Stomach smooth muscle (tissue), 2 donors: ENCODE results near the gene NRXN3.

ENCODE experiments used
- H3K27ac ChIP-seq: one replicate; pipeline ENCODE4 v1.7.0; 2013; ENCODE audit warnings: mild to moderate bottlenecking, low read length, inconsistent platforms
- H3K27me3 ChIP-seq, 2 donors: one replicate each; pipeline ENCODE4 v1.7.0; 2013; ENCODE audit warnings: low read length in 2 of 2; ENCODE audit not compliant: insufficient read depth in 2 of 2, control insufficient read depth in 1 of 2
- H3K36me3 ChIP-seq, 2 donors: one replicate each; pipeline ENCODE4 v1.7.0; 2013; ENCODE audit warnings: low read length in 2 of 2; ENCODE audit not compliant: control insufficient read depth in 2 of 2, insufficient read depth in 2 of 2
- H3K4me1 ChIP-seq: one replicate; pipeline ENCODE4 v1.7.0; 2013; ENCODE audit warnings: low read length; ENCODE audit not compliant: control insufficient read depth, insufficient read depth
- H3K4me3 ChIP-seq, 2 donors: one replicate each; pipeline ENCODE4 v1.7.0; 2013; ENCODE audit warnings: low read length in 2 of 2
- H3K9ac ChIP-seq, 2 donors: one replicate each; pipeline ENCODE4 v1.7.0; 2013; ENCODE audit warnings: low read length in 2 of 2, mild to moderate bottlenecking in 1 of 2
- H3K9me3 ChIP-seq, 2 donors: one replicate each; pipeline ENCODE4 v1.7.0; 2013; ENCODE audit warnings: low read length in 2 of 2; ENCODE audit not compliant: control insufficient read depth in 2 of 2
- donor health status: healthy.
- donor health status: Pancreatic carcinoma.

Gene NRXN3

DNA sequence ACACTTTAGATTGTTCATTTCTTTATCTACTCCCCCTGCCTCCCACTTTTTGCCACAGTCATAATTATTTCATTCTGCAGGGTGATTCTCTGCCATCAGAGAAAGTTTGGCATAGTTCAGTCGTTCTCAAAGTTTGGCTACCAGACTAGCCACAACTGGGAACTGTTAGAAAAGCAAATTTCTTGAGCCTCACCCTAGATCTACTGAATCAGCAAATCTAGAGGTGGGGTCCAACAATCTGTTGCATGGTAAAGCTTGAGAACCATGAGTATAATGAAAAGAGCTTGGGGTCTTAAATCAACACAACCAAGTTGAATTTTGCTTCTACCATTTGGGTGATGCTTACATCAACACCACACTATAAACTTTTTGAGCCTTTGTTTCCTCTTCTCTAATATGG lies 172.7 kb downstream of the NRXN3 start:
- Histone ChIP-seq H3K27me3 (peaks cover 0 to 4% of the 10 kb centered on the region in 2 donors), H3K4me3 (no peak overlapping the region), H3K9ac (no peak overlapping the region), H3K36me3 (no peaks in the 10 kb centered on the region), H3K4me1 (no peaks in the 10 kb centered on the region), H3K9me3 (no peaks in the 10 kb centered on the region), H3K27ac (no peak overlapping the region)

DNA sequence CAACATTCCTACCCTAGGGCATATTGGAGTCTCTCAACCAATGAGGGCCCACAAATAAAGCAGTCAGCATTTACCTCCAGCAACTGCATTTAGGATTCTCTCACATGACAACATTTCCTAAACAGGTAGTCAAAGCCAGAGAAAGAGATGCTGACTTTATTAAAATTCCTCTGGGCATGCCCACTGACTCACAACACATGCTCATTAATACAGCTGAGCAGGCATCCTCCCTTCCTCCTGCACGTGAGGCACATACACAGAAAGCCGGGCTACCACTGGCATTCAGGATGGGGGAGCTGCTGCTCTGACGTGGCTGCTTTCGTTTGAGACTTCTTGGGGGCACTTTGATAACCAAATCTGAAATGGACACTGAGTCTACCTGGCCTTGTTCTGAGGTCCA lies 174.1 kb downstream of the NRXN3 start:
- H3K27me3 ChIP-seq, result peaks cover 0 to 4% of the 10 kb centered on the region in 2 donors
- H3K9me3 ChIP-seq, result no peaks in the 10 kb centered on the region
- no peak overlapping the region for H3K27ac ChIP-seq
- H3K4me1 ChIP-seq, result no peaks in the 10 kb centered on the region
- no peak overlapping the region for H3K4me3 ChIP-seq
- H3K9ac ChIP-seq, result no peak overlapping the region
- no peaks in the 10 kb centered on the region for H3K36me3 ChIP-seq

DNA sequence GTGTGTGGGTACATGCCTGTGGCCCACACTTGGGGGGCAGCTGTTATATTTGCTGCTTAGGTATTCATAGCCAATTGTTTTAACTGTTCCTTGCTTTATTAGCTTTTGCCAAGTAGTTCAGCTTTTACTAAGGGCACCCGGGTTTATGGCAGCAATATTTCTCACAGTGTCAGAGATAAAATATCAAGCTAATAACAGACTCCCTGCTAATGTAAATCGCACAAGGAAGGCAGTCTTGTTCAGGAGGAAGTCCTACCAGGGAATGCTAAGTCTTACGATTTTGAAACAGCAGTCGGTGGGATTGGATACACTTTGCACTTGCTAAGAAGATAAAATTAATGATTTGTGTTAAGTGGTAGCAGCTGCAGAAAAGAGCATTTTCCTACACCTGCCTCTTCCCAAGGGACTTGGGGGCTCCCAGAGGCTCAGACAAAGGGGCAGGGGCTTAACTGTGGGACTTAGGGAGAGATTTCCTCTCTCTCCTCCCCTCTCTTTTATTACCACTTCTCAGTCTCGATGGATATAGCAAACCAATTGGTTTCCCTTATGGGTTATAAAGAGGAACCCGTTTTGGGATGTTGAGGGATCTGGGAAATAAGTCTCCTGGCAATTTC lies 175.1 kb downstream of the NRXN3 start:
- Histone ChIP-seq H3K9ac (no peak overlapping the region), H3K9me3 (no peaks in the 10 kb centered on the region), H3K36me3 (no peaks in the 10 kb centered on the region), H3K4me3 (no peak overlapping the region), H3K27me3 (peaks cover 0 to 4% of the 10 kb centered on the region in 2 donors), H3K4me1 (no peaks in the 10 kb centered on the region), H3K27ac (no peak overlapping the region)

DNA sequence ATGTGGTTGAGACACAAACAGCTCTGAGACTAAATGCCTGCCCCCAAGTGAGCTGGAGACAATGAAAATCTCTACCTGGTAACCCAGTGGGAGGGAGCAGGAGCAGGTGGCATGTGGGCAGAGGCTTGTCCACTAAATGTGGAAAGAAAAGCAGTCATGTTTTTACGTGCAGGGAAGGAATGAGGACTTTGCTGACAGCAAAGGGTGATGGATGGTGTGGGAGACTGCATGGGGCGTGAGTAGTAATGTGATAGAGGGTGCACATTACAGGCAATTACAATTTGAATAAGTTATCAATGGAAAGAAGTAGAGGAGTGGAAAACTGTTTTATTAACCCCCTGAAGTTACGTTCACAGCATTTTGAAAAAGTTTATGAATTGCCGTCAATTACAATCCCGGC lies 176.6 kb downstream of the NRXN3 start:
- Histone ChIP-seq H3K9ac (no peak overlapping the region), H3K4me3 (no peak overlapping the region), H3K27ac (no peak overlapping the region), H3K36me3 (no peaks in the 10 kb centered on the region), H3K4me1 (no peaks in the 10 kb centered on the region), H3K9me3 (no peaks in the 10 kb centered on the region), H3K27me3 (peaks cover 0 to 4% of the 10 kb centered on the region in 2 donors)

DNA sequence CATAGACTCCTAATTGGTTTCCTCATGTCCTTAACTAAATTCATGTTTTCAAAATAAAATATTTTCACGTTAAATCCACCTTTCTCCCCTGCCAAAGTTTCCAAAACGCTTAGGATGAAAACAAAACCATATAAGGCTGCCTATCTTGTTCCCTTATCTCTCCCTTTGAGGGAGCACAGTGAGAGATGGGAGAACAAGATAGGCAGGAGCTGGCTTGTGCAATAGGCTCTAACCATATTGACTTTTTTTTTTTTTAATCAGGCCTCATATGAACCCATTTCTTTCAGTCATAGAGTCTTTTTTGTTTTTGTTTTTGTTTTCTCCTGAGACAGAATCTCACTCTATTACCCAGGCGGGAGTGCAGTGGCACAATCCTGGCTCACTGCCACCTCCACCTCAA lies 184.9 kb downstream of the NRXN3 start:
- Histone ChIP-seq H3K4me3 (no peak overlapping the region), H3K4me1 (no peaks in the 10 kb centered on the region), H3K27ac (no peak overlapping the region), H3K9ac (no peak overlapping the region), H3K36me3 (no peaks in the 10 kb centered on the region), H3K27me3 (no peaks in the 10 kb centered on the region), H3K9me3 (peaks cover 0 to 3% of the 10 kb centered on the region in 2 donors)

DNA sequence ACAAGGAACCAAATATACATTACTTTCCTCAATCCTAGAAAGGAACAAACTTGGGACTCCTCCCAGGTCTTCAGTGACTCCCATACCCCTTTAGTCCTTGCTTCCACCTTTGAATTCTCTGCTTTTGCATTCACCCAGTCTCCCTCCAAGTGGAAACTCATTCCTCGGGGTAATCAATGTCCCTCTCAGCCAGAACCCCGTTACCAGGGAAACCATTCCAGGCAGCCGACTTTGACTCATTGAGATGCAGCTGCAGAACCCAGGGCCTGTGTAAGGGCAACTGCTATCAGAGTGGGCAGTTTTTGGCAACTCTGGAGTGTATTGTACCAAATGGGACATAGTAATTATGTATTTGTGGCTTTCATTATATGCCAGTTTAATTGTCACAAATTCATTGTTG lies 186.2 kb downstream of the NRXN3 start:
- Histone ChIP-seq H3K27me3 (no peaks in the 10 kb centered on the region), H3K36me3 (no peaks in the 10 kb centered on the region), H3K9me3 (peaks cover 0 to 3% of the 10 kb centered on the region in 2 donors), H3K4me1 (no peaks in the 10 kb centered on the region), H3K9ac (no peak overlapping the region), H3K27ac (no peak overlapping the region), H3K4me3 (no peak overlapping the region)

DNA sequence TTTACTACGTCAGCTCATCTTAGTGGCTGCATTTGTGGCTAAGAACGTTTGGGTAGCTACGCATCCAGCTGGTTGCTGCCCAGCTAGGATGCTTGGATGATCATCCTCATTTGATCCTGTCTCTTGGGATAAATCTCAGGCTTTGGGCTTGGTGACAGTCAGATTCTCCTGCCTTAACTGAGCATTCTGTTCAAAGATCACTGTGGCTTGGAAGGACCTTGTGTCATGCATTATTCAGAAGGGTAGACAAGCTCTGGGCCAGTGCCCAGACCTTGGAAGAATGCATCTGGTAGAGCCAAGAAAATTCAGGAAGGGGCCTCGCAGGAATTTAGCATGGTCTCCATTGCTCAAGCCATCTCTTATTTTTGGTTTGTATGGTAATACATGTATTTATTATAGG lies 188.4 kb downstream of the NRXN3 start:
- H3K36me3 ChIP-seq, result no peaks in the 10 kb centered on the region
- no peak overlapping the region for H3K27ac ChIP-seq
- H3K27me3 ChIP-seq, result peaks cover 0 to 2% of the 10 kb centered on the region in 2 donors
- no peak overlapping the region for H3K9ac ChIP-seq
- no peak overlapping the region for H3K4me3 ChIP-seq
- H3K9me3 ChIP-seq, result no peaks in the 10 kb centered on the region
- no peaks in the 10 kb centered on the region for H3K4me1 ChIP-seq

DNA sequence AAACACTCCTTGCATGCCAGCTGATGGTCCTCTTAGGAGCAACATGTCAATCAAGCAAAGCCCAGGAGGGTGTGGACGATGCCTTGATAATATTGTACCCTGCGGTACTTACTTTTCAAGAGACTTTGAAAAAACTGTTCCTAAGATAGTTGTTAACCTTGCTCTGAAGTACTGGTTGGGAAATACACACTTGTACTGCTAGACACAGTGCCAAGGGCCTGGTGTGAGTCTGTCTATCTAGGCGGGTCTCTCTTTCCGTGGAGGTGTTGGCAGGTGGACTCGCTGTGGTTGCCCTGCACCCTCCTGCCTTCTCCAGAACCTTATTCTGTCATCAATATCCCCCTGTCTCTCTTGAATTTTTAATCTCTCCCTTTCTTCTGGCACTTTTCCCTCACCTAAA lies 189.4 kb downstream of the NRXN3 start:
- H3K9ac ChIP-seq, result no peak overlapping the region
- no peaks in the 10 kb centered on the region for H3K9me3 ChIP-seq
- no peaks in the 10 kb centered on the region for H3K4me1 ChIP-seq
- peaks cover 0 to 2% of the 10 kb centered on the region in 2 donors for H3K27me3 ChIP-seq
- H3K4me3 ChIP-seq, result no peak overlapping the region
- no peak overlapping the region for H3K27ac ChIP-seq
- H3K36me3 ChIP-seq, result no peaks in the 10 kb centered on the region

DNA sequence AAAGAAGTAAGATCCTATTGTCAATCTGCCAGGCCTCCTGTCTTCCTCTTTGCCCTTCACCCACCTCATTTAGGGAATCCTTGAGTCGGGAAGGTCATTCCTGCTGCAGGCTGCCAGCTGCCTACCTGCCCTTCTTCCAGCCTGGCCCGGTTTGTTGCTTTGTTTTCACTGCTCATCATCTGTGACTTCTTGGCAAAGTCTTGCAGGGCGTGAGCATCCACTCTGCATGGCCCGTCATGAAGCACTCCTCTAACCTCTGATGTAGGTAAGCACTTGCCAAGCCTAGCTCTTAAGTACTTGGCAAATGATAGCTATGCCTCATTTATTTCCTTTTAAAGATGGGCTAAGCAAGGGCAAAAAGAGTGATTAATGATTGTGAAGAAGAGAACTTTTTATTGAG lies 192.8 kb downstream of the NRXN3 start:
- H3K9me3 ChIP-seq, result no peaks in the 10 kb centered on the region
- no peak overlapping the region for H3K4me3 ChIP-seq
- H3K9ac ChIP-seq, result no peak overlapping the region
- peaks cover 0 to 2% of the 10 kb centered on the region in 2 donors for H3K27me3 ChIP-seq
- no peaks in the 10 kb centered on the region for H3K4me1 ChIP-seq
- no peaks in the 10 kb centered on the region for H3K36me3 ChIP-seq
- no peak overlapping the region for H3K27ac ChIP-seq

DNA sequence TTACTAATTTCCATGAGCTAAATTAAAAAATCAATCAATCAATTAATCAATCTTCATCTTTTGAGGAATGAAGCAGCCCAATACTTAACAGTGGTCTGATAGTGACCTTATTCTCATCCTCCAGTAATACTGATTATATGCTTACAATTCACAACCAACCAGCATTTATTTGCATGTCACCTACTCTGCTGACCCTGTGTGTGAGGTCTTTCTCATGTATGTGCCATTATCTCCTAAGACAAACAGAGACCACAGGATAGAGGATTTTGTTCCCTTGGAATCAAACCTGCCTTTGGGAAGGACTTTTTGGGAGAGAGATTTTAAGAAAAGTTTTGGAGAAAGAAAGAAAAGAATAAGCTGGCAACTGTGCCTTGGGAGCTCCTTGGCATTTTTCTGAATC lies 197.2 kb downstream of the NRXN3 start:
- Histone ChIP-seq H3K27ac (no peak overlapping the region), H3K36me3 (no peaks in the 10 kb centered on the region), H3K27me3 (peaks cover 0 to 2% of the 10 kb centered on the region in 2 donors), H3K4me3 (no peak overlapping the region), H3K9ac (no peak overlapping the region), H3K4me1 (no peaks in the 10 kb centered on the region), H3K9me3 (no peaks in the 10 kb centered on the region)

DNA sequence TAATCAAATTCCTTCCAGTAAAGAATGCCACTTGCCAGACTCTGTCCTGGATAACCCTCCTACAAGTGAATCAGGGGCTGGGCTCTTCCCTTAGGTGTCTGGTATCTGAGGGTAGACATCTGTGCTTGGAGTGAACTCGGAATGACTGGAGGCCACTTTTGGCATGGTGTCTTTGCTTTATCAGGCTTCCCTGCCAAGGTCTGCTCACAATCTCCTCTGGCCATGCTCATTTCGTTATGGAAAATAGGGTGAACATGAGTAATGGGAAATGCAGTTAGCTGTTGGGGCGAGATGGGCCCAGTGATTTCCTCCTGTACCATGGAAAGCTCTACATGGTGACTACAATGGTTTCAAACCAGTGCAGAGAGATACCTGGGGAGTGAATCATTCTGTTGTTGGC lies 212.9 kb downstream of the NRXN3 start:
- no peaks in the 10 kb centered on the region for H3K36me3 ChIP-seq
- H3K27me3 ChIP-seq, result no peaks in the 10 kb centered on the region
- H3K9ac ChIP-seq, result no peak overlapping the region
- H3K9me3 ChIP-seq, result no peaks in the 10 kb centered on the region
- H3K4me1 ChIP-seq, result no peaks in the 10 kb centered on the region
- H3K27ac ChIP-seq, result no peak overlapping the region
- H3K4me3 ChIP-seq, result no peak overlapping the region
